Activated CD4-positive, alpha-beta T cell treated with anti-CD3 and anti-CD28 coated beads, Interleukin-2, amount 10 ng/mL, durations not matched to agents 7 days and 5 days (primary cell): ENCODE data around the gene SNX10. TPM values are rescaled to one million over a fixed set of nuclear protein-coding genes. Genes with fewer than 3 reads are reported as not detected.
"Not testable (repeated sequence)": the region's sequence is repeated elsewhere in the genome, so short reads cannot be mapped to it uniquely, and the experiment has no call there.

Source experiments
- CTCF ChIA-PET: fragments of 350-600 bp; sonication (Branson Sonifier 250); formaldehyde crosslinking; loops from one replicate; lab custom pipeline; 2021; ENCODE audit warnings: antibody characterized with exemption; lab: Charles Lee
- POLR2A ChIA-PET: fragments of 350-600 bp; sonication (Branson Sonifier 250); formaldehyde crosslinking; loops from one replicate; lab custom pipeline; 2021; ENCODE audit warnings: antibody characterized with exemption; lab: Charles Lee
- DNase-seq: peaks from one replicate; pipeline ENCODE4 v3.0.0-alpha.2; 2020
- H3K27ac Mint-ChIP-seq: one replicate; pipeline ENCODE4 v1.8.0; 2021; ENCODE audit warnings: mild to moderate bottlenecking, moderate library complexity, mixed read lengths
- H3K27me3 Mint-ChIP-seq: one replicate; pipeline ENCODE4 v1.8.0; 2021; ENCODE audit warnings: mixed read lengths
- H3K36me3 Mint-ChIP-seq: one replicate; pipeline ENCODE4 v1.8.0; 2021; ENCODE audit warnings: low read depth, mixed read lengths
- H3K4me1 Mint-ChIP-seq: one replicate; pipeline ENCODE4 v1.8.0; 2021; ENCODE audit warnings: mixed read lengths
- H3K4me3 Mint-ChIP-seq: one replicate; pipeline ENCODE4 v1.8.0; 2021; ENCODE audit warnings: mild to moderate bottlenecking, moderate library complexity, mixed read lengths
- H3K9me3 Mint-ChIP-seq: one replicate; pipeline ENCODE4 v1.8.0; 2021; ENCODE audit warnings: mixed read lengths
- total RNA-seq, 2 experiments: library from RNA; stranded (reverse); gene quantifications; one replicate each; pipeline ENCODE4 v1.2.3, GENCODE V29; 2021

Gene SNX10
- total RNA-seq, 2 experiments from 2014 or later = 28.1 to 28.9 TPM

- H3K4me3 Mint-ChIP-seq = no peak overlapping the region
- ChIA-PET POLR2A (no interaction called here), CTCF (interaction anchor here (0.7 to 1.5 kb wide), 10 partner anchors 9 to 406 kb away, joined by 3 to 6 read pairs (median 4); no protein-coding TSS in a partner anchor)
- H3K4me1 Mint-ChIP-seq = peaks cover 11% of the 10 kb centered on the region
- no peak for DNase-seq
- no peaks in the 10 kb centered on the region for H3K9me3 Mint-ChIP-seq
- H3K36me3 Mint-ChIP-seq = no peaks in the 10 kb centered on the region
- no peak overlapping the region for H3K27ac Mint-ChIP-seq
- H3K27me3 Mint-ChIP-seq = peaks cover 5% of the 10 kb centered on the region
Measured at GRCh38 chr7:26284477-26284876, 7.2 kb upstream of the SNX10 start.

- Mint-ChIP-seq H3K27ac (no peak overlapping the region), H3K4me1 (peaks cover 5% of the 10 kb centered on the region), H3K4me3 (no peak overlapping the region), H3K9me3 (no peaks in the 10 kb centered on the region), H3K27me3 (peaks cover 5% of the 10 kb centered on the region), H3K36me3 (no peaks in the 10 kb centered on the region)
- CTCF ChIA-PET = interaction anchor here (0.6 to 1.5 kb wide), 11 partner anchors 8 to 195 kb away, joined by 3 to 6 read pairs (median 4); no protein-coding TSS in a partner anchor
- DNase-seq = no peak
- POLR2A ChIA-PET = no interaction called here
Measured at GRCh38 chr7:26284995-26285632, 6.5 kb upstream of the SNX10 start.

- Mint-ChIP-seq H3K9me3 (no peaks in the 10 kb centered on the region), H3K4me3 (no peak overlapping the region)
- POLR2A ChIA-PET = no interaction called here
Measured at GRCh38 chr7:26286157-26286556, 5.5 kb upstream of the SNX10 start.

GRCh38 chr7:26288126-26288525 lies 3.5 kb upstream of the SNX10 start:
- H3K4me3 Mint-ChIP-seq, H3K36me3 Mint-ChIP-seq, POLR2A ChIA-PET, DNase-seq, H3K27me3 Mint-ChIP-seq, H3K9me3 Mint-ChIP-seq, H3K27ac Mint-ChIP-seq: not testable (repeated sequence)
- H3K4me1 Mint-ChIP-seq = peaks cover 14% of the 10 kb centered on the region
- CTCF ChIA-PET = interaction anchor here (0.6 to 1.4 kb wide), 2 partner anchors 47 to 1218 kb away, joined by 3 to 6 read pairs; no protein-coding TSS in a partner anchor

More at GRCh38 chr7:26286157-26286556, 5.5 kb upstream of the SNX10 start:
- CTCF ChIA-PET = no interaction called here
- Mint-ChIP-seq H3K27ac (no peak overlapping the region), H3K36me3 (no peaks in the 10 kb centered on the region), H3K27me3 (peaks cover 5% of the 10 kb centered on the region), H3K4me1 (peaks cover 2% of the 10 kb centered on the region)
- DNase-seq = no peak

- no peaks in the 10 kb centered on the region for H3K9me3 Mint-ChIP-seq
- ChIA-PET CTCF (interaction anchor here (0.7 to 1.5 kb wide), 3 partner anchors 11 to 226 kb away, joined by 3 to 4 read pairs (median 3); no protein-coding TSS in a partner anchor), POLR2A (interaction anchor here (0.6 kb wide), 1 partner anchor 135 kb away, joined by 3 read pairs; no protein-coding TSS in a partner anchor)
Measured at GRCh38 chr7:26291251-26291650, 411 bp upstream of the SNX10 start.

GRCh38 chr7:26292768-26293560 lies 1.3 kb downstream of the SNX10 start:
- no peak for DNase-seq

More at GRCh38 chr7:26291251-26291650, 411 bp upstream of the SNX10 start:
- peak overlapping the region; percentile 92 for H3K4me3 Mint-ChIP-seq
- peaks cover 17% of the 10 kb centered on the region for H3K36me3 Mint-ChIP-seq
- H3K4me1 Mint-ChIP-seq = peaks cover 40% of the 10 kb centered on the region
- H3K27me3 Mint-ChIP-seq = peaks cover 3% of the 10 kb centered on the region
- DNase-seq = no peak
- H3K27ac Mint-ChIP-seq = peak overlapping the region; percentile 86

GRCh38 chr7:26293569-26294308 lies 2.1 kb downstream of the SNX10 start:
- ChIA-PET POLR2A (interaction anchor here (0.9 to 1.9 kb wide), 4 partner anchors 92 to 106 kb away, joined by 3 to 8 read pairs (median 4); partner anchors contain the start of gene CBX3), CTCF (interaction anchor here (0.8 to 2.2 kb wide), 5 partner anchors 9 to 401 kb away, joined by 3 to 9 read pairs (median 3); no protein-coding TSS in a partner anchor)
- peak overlapping the region; percentile 92 for H3K4me3 Mint-ChIP-seq
- H3K27ac Mint-ChIP-seq = peak overlapping the region; percentile 86
- peaks cover 44% of the 10 kb centered on the region for H3K4me1 Mint-ChIP-seq
- H3K27me3 Mint-ChIP-seq = no peaks in the 10 kb centered on the region
- DNase-seq = peak; percentile 65
- no peaks in the 10 kb centered on the region for H3K9me3 Mint-ChIP-seq
- H3K36me3 Mint-ChIP-seq = peaks cover 21% of the 10 kb centered on the region

More at GRCh38 chr7:26292768-26293560, 1.3 kb downstream of the SNX10 start:
- Mint-ChIP-seq H3K4me3 (peak overlapping the region; percentile 92), H3K36me3 (peaks cover 17% of the 10 kb centered on the region), H3K27ac (peak overlapping the region; percentile 96), H3K9me3 (no peaks in the 10 kb centered on the region), H3K27me3 (no peaks in the 10 kb centered on the region), H3K4me1 (peaks cover 40% of the 10 kb centered on the region)
- ChIA-PET POLR2A (interaction anchor here (0.8 to 1.9 kb wide), 3 partner anchors 88 to 105 kb away, joined by 3 to 5 read pairs (median 3); partner anchors contain the start of gene CBX3), CTCF (interaction anchor here (1.6 kb wide), 1 partner anchor 8 kb away, joined by 6 read pairs; no protein-coding TSS in a partner anchor)

GRCh38 chr7:26295015-26295414 lies 3.4 kb downstream of the SNX10 start:
- ChIA-PET CTCF (interaction anchor here (1.3 to 2.2 kb wide), 2 partner anchors 9 to 98 kb away, joined by 3 to 9 read pairs; no protein-coding TSS in a partner anchor), POLR2A (interaction anchor here (1.9 kb wide), 1 partner anchor 93 kb away, joined by 5 read pairs; the partner anchor contains the start of gene CBX3)
- H3K4me1 Mint-ChIP-seq = peaks cover 47% of the 10 kb centered on the region
- no peaks in the 10 kb centered on the region for H3K27me3 Mint-ChIP-seq
- no peak overlapping the region for H3K4me3 Mint-ChIP-seq
- H3K27ac Mint-ChIP-seq = peak overlapping the region; percentile 86
- peaks cover 25% of the 10 kb centered on the region for H3K36me3 Mint-ChIP-seq
- DNase-seq = no peak
- no peaks in the 10 kb centered on the region for H3K9me3 Mint-ChIP-seq

GRCh38 chr7:26295586-26295985 lies 3.9 kb downstream of the SNX10 start:
- ChIA-PET POLR2A (no interaction called here), CTCF (interaction anchor here (0.9 to 2.2 kb wide), 2 partner anchors 8 to 205 kb away, joined by 4 to 9 read pairs; no protein-coding TSS in a partner anchor)
- H3K27ac Mint-ChIP-seq = no peak overlapping the region

GRCh38 chr7:26298472-26299058 lies 6.9 kb downstream of the SNX10 start:
- Mint-ChIP-seq H3K36me3 (peaks cover 39% of the 10 kb centered on the region), H3K4me1 (peaks cover 29% of the 10 kb centered on the region), H3K27ac (no peak overlapping the region), H3K27me3 (no peaks in the 10 kb centered on the region), H3K4me3 (no peak overlapping the region), H3K9me3 (no peaks in the 10 kb centered on the region)
- ChIA-PET CTCF (interaction anchor here (0.6 kb wide), 1 partner anchor 1557 kb away, joined by 4 read pairs; no protein-coding TSS in a partner anchor), POLR2A (no interaction called here)
- DNase-seq = no peak

More at GRCh38 chr7:26295586-26295985, 3.9 kb downstream of the SNX10 start:
- no peak overlapping the region for H3K4me3 Mint-ChIP-seq
- H3K4me1 Mint-ChIP-seq = peaks cover 45% of the 10 kb centered on the region
- H3K27me3 Mint-ChIP-seq = no peaks in the 10 kb centered on the region
- H3K36me3 Mint-ChIP-seq = peaks cover 25% of the 10 kb centered on the region
- no peak for DNase-seq
- no peaks in the 10 kb centered on the region for H3K9me3 Mint-ChIP-seq

GRCh38 chr7:26305090-26305868 lies 13.6 kb downstream of the SNX10 start:
- POLR2A ChIA-PET = no interaction called here
- H3K9me3 Mint-ChIP-seq = no peaks in the 10 kb centered on the region
- H3K4me3 Mint-ChIP-seq = no peak overlapping the region
- peak; percentile 52 for DNase-seq
- CTCF ChIA-PET = interaction anchor here (1.1 to 2.9 kb wide), 2 partner anchors 10 to 213 kb away, joined by 4 to 9 read pairs; no protein-coding TSS in a partner anchor
- peaks cover 22% of the 10 kb centered on the region for H3K4me1 Mint-ChIP-seq
- peaks cover 32% of the 10 kb centered on the region for H3K36me3 Mint-ChIP-seq
- peak overlapping the region; percentile 59 for H3K27ac Mint-ChIP-seq
- no peaks in the 10 kb centered on the region for H3K27me3 Mint-ChIP-seq
